Sigmoid colon (tissue), 4 donors: ENCODE data around the gene SYT5.
"Not testable (repeated sequence)": the region's sequence is repeated elsewhere in the genome, so short reads cannot be mapped to it uniquely, and the experiment has no call there.

Experiments used
- CTCF ChIP-seq, 4 experiments: fragments of 450-650 bp in 3 of 4; fragments of 200-600 bp in 1 of 4; IDR thresholded peaks; one replicate each; pipeline ENCODE4 v1.5.1; 2016 to 2019; ENCODE audit warnings: antibody characterized with exemption in 4 of 4, mild to moderate bottlenecking in 3 of 4, moderate library complexity in 2 of 4
- EP300 ChIP-seq, 4 donors: sonication (generic); formaldehyde crosslinking; IDR thresholded peaks; one replicate each; pipeline ENCODE4 v1.6.1; 2017; ENCODE audit warnings: antibody characterized with exemption in 4 of 4
- POLR2A ChIP-seq, 2 donors: fragments of 450-650 bp; IDR thresholded peaks; one replicate each; pipeline ENCODE4 v1.6.1; 2016; ENCODE audit warnings: antibody characterized with exemption in 2 of 2, mild to moderate bottlenecking in 2 of 2, moderate library complexity in 2 of 2
- POLR2AphosphoS5 ChIP-seq, 4 donors: sonication (generic); formaldehyde crosslinking; IDR thresholded peaks; one replicate each; pipeline ENCODE4 v1.6.1; 2017; ENCODE audit warnings: antibody characterized with exemption in 4 of 4

- TF ChIP-seq CTCF, POLR2AphosphoS5, EP300, POLR2A (IDR thresholded peaks at IDR 0.05): not testable (repeated sequence)
Observed at GRCh38 chr19:55224679-55225414, 44.8 kb upstream of the SYT5 start.
